Thyroid gland (tissue), 4 donors: ENCODE results near the gene SRSF6. TPM values are rescaled to one million over a fixed set of nuclear protein-coding genes. Genes with fewer than 3 reads are reported as not detected.

Experiments
- DNase-seq, 2 donors: peaks; one replicate each; pipeline ENCODE4 v3.0.0-alpha.2; 2019
- H3K27ac ChIP-seq, 3 donors: fragments of 200-600 bp; sonication (generic); 1 replicate in 2 of 3; 2 replicates in 1 of 3; pipeline ENCODE4 v1.5.1; 2016 to 2019; ENCODE audit warnings: mild to moderate bottlenecking in 1 of 3, moderate library complexity in 1 of 3
- H3K27me3 ChIP-seq: fragments of 200-600 bp; sonication (generic); one replicate; pipeline ENCODE4 v1.5.1; 2019
- H3K36me3 ChIP-seq, 2 donors: fragments of 200-600 bp; sonication (generic); one replicate each; pipeline ENCODE4 v1.5.1; 2016 to 2019
- H3K4me1 ChIP-seq, 2 donors: fragments of 200-600 bp; sonication (generic); one replicate each; pipeline ENCODE4 v1.5.1; 2017 to 2019
- H3K4me3 ChIP-seq, 3 donors: fragments of 200-600 bp; sonication (generic); replicated peaks in 1 of 3; 1 replicate in 2 of 3; 2 replicates in 1 of 3; pipeline ENCODE4 v1.5.1; 2016; ENCODE audit warnings: mild to moderate bottlenecking in 1 of 3
- H3K9me3 ChIP-seq: fragments of 200-600 bp; sonication (generic); one replicate; pipeline ENCODE4 v1.5.1; 2017
- CTCF ChIP-seq, 6 experiments: fragments of 200-600 bp in 3 of 6; fragments of 450-650 bp in 3 of 6; sonication (generic) in 3 of 6; IDR thresholded peaks; one replicate each; pipeline ENCODE4 v1.5.1; 2016 to 2019; ENCODE audit warnings: antibody characterized with exemption in 6 of 6, mild to moderate bottlenecking in 2 of 6, inconsistent platforms in 1 of 6, moderate library complexity in 1 of 6
- POLR2A ChIP-seq, 2 donors: fragments of 450-650 bp; IDR thresholded peaks; one replicate each; pipeline ENCODE4 v1.6.1; 2017; ENCODE audit warnings: antibody characterized with exemption in 2 of 2, mild to moderate bottlenecking in 2 of 2, moderate library complexity in 1 of 2
- WGBS, 2 donors: methylation state at CpG; one replicate each; pipeline ENCODE4 v1.1.5; 2017; 5-methylcytosine and 5-hydroxymethylcytosine counted together
- intact Hi-C: fragments of 100-400 bp; cut with DNase I; formaldehyde crosslinking; loops from one replicate; pipeline ENCODE4 v1.15.1; 2023
- total RNA-seq, 4 donors: library from RNA; depleted of rRNA; stranded (reverse); fragments of >200 nt; gene quantifications; one replicate each; pipeline ENCODE4 v1.2.3, GENCODE V29; 2016

SRSF6 gene
- total RNA-seq, 4 donors from 2014 or later = 92.3 to 110 (median 97.2) TPM

DNA sequence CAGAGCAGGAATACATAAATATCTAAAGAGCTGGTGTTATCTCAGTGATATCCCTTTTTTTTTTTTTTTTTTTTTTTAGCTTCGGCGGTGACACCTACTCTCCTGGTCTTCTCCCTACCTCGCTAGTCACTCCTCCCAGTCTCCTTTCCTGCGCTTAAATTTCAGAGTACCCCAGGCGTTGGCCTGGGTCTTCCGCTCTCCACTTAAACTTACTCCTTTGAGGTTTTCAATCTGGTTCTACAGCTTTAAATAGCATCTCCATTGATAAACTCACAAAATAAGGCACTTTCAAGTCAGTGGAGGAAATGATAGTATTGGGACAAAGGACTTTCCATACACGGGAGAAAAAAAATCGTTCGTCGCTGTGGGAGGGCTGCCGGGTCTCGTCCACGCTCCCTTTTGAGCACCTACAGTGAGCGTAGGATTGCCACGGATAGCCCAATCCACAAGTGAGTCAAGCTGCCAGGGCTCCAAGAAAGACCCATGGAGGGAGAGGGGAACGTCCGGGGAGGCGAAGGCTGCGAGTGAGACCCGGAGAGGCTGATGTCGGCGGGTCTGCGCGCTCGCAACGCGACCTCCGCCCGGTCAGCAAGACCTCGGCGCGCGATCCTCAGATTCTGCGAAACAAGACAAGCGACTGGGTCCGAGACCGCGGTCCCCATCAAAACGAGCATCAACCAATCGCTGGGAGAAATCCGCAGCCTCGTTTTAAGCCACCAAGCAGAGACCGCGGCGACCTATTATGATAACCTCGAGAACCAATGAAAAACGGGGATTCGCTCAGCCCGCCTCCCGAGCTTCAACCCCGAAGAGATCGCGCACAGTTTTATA, 672 bp upstream of the SRSF6 start:
- H3K9me3 ChIP-seq = no peaks in the 10 kb centered on the region
- peaks cover 11 to 14% of the 10 kb centered on the region in 2 donors for H3K4me1 ChIP-seq
- DNase-seq = peak; percentile 92
- no peaks in the 10 kb centered on the region for H3K27me3 ChIP-seq
- TF ChIP-seq POLR2A (IDR thresholded peaks at IDR 0.05) = no peak
- no peak for TF ChIP-seq CTCF (IDR thresholded peaks at IDR 0.05)
- H3K4me3 ChIP-seq = peak overlapping the region; percentile 16 to 99 (median 98)
- intact Hi-C loops = loop anchor here (5.0 to 10.0 kb wide), 2 partner anchors 128 to 1510 kb away; partner anchors contain the start of gene STK4
- H3K27ac ChIP-seq = peak overlapping the region; percentile 100
- 1% methylated on average over 27 to 47 of the region's 53 CpGs for WGBS, 2 donors
- H3K36me3 ChIP-seq = peaks cover 19 to 22% of the 10 kb centered on the region in 2 donors

DNA sequence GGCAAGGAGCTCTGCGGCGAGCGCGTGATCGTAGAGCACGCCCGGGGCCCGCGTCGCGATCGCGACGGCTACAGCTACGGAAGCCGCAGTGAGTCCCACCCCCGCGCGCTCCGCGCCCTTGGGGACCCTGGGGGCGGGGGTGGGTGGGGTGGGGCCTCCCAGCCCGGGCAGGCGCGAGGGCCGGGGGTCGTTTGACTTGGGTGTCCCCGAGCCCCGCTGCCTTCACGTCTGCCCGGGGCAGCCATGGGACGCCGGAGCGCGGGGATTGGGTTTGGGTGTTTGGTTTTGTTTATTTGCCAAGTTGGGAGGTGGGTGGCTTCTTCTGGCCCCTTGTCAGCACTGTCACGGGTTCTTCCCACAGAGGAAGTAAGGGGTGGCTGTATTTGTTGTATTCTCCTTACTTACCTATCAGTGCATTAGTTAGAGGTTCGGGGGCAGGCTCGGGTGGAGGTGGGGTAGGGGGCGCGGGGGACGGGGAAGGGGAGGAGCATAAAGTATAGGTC, 777 bp downstream of the SRSF6 start:
- DNase-seq = no peak
- TF ChIP-seq POLR2A (IDR thresholded peaks at IDR 0.05) (no peak), CTCF (IDR thresholded peaks at IDR 0.05) (no peak)
- 0 to 1% methylated on average over 14 to 23 of the region's 41 CpGs for WGBS, 2 donors
- H3K9me3 ChIP-seq = no peaks in the 10 kb centered on the region
- H3K36me3 ChIP-seq = peaks cover 34% of the 10 kb centered on the region in 2 donors
- peaks cover 14 to 18% of the 10 kb centered on the region in 2 donors for H3K4me1 ChIP-seq
- H3K27ac ChIP-seq = peak overlapping the region; percentile 100
- H3K27me3 ChIP-seq = no peaks in the 10 kb centered on the region
- intact Hi-C loops = loop anchor here (5.0 to 10.0 kb wide), 2 partner anchors 126 to 1509 kb away; partner anchors contain the start of gene STK4
- H3K4me3 ChIP-seq = peak overlapping the region; percentile 16 to 99 (median 98)

GRCh38 chr20:43459022-43459942, 1.6 kb downstream of the SRSF6 start:
- TF ChIP-seq POLR2A (IDR thresholded peaks at IDR 0.05) (no peak), CTCF (IDR thresholded peaks at IDR 0.05) (no peak)
- WGBS, 2 donors = 73 to 74% methylated on average over 12 of the region's 12 CpGs
- DNase-seq = no peak
- H3K36me3 ChIP-seq = peaks cover 39 to 42% of the 10 kb centered on the region in 2 donors
- H3K27ac ChIP-seq = peak overlapping the region in 1 of 3 donors; percentile 100
- intact Hi-C loops = loop anchor here (5.0 to 10.0 kb wide), 2 partner anchors 126 to 1508 kb away; partner anchors contain the start of gene STK4
- H3K9me3 ChIP-seq = no peaks in the 10 kb centered on the region
- H3K4me1 ChIP-seq = peaks cover 14 to 18% of the 10 kb centered on the region in 2 donors
- H3K27me3 ChIP-seq = no peaks in the 10 kb centered on the region
- H3K4me3 ChIP-seq = peak overlapping the region in 2 of 3 donors; percentile 98 to 99

DNA sequence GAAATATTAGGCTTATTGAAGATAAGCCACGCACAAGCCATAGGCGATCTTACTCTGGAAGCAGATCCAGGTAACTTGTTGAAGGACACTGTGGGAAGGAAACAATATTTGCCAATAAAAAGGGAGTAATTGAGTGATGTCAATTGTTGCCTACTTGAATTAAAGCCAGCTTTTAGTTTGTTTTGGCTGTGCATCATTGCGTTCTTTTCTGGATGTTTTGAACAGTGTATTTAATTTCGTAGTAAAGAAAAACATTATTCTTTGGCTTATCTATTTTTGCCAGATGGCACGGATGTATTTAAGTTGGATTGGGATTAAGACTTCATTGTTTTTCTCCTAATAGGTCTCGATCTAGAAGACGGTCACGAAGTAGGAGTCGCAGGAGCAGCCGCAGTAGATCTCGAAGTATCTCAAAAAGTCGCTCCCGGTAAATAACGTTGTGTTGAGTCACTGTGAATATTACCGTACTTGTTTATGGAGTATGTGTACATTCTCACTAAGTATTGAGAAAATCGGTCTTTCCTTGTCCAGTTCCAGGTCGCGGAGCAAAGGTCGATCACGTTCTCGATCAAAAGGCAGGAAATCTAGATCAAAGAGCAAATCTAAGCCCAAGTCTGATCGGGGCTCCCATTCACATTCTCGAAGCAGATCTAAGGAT, 2.6 kb downstream of the SRSF6 start:
- 93% methylated on average over 23 of the region's 23 CpGs for WGBS, 2 donors

More for the DNA sequence above, 2.6 kb downstream of the SRSF6 start:
- H3K27ac ChIP-seq = no peak overlapping the region
- peaks cover 14 to 18% of the 10 kb centered on the region in 2 donors for H3K4me1 ChIP-seq
- H3K9me3 ChIP-seq = no peaks in the 10 kb centered on the region
- no peaks in the 10 kb centered on the region for H3K27me3 ChIP-seq
- H3K36me3 ChIP-seq = peaks cover 46 to 50% of the 10 kb centered on the region in 2 donors
- DNase-seq = no peak
- no peak for TF ChIP-seq CTCF (IDR thresholded peaks at IDR 0.05)
- no peak for TF ChIP-seq POLR2A (IDR thresholded peaks at IDR 0.05)
- H3K4me3 ChIP-seq = no peak overlapping the region
- intact Hi-C loops = no loop called here
